HG03469 (cell line): ENCODE data around the gene FARP1.

Experiments used
- ATAC-seq: cut with Tn5 transposase; IDR thresholded peaks from one replicate; pipeline ENCODE4 v1.9.1; 2021; ENCODE audit warnings: mild to moderate bottlenecking, moderate library complexity, moderate number of reproducible peaks; ENCODE audit not compliant: unreplicated experiment

The FARP1 gene

GRCh38 chr13:98489446-98490194 lies 346.7 kb downstream of the FARP1 start:
- ATAC-seq: no peak

- no peak for ATAC-seq
These were observed 347.4 kb downstream of the FARP1 start for GRCh38 chr13:98490195-98490836.

GRCh38 chr13:98490866-98491265 lies 348.0 kb downstream of the FARP1 start:
- ATAC-seq: no peak

GRCh38 chr13:98492335-98493041 lies 349.6 kb downstream of the FARP1 start:
- ATAC-seq: no peak

- no peak for ATAC-seq
These were observed 350.3 kb downstream of the FARP1 start for GRCh38 chr13:98493042-98493712.

GRCh38 chr13:98494769-98495168 lies 351.9 kb downstream of the FARP1 start:
- ATAC-seq: no peak

- no peak for ATAC-seq
These were observed 353.0 kb downstream of the FARP1 start for GRCh38 chr13:98495627-98496478.

- ATAC-seq: no peak
These were observed 353.5 kb downstream of the FARP1 start for GRCh38 chr13:98496479-98496791.

- ATAC-seq: no peak
These were observed 354.1 kb downstream of the FARP1 start for GRCh38 chr13:98496966-98497365.

- ATAC-seq: peak; percentile 63
These were observed 358.1 kb downstream of the FARP1 start for GRCh38 chr13:98500963-98501421.

GRCh38 chr13:98503175-98504028 lies 360.5 kb downstream of the FARP1 start:
- ATAC-seq: no peak

- no peak for ATAC-seq
These were observed 361.1 kb downstream of the FARP1 start for GRCh38 chr13:98504029-98504351.

GRCh38 chr13:98504371-98504963 lies 361.6 kb downstream of the FARP1 start:
- ATAC-seq: peak; percentile 40
